Muscle layer of duodenum (tissue), 2 donors: Measurements from ENCODE around the gene PBX2.
"Not testable (repeated sequence)": the region's sequence is repeated elsewhere in the genome, so short reads cannot be mapped to it uniquely, and the experiment has no call there.

Experiments used
- H3K27ac ChIP-seq: one replicate; pipeline ENCODE4 v1.7.0; 2013; ENCODE audit warnings: mild to moderate bottlenecking, low read length
- H3K27me3 ChIP-seq: one replicate; pipeline ENCODE4 v1.7.0; 2013; ENCODE audit warnings: low read depth, mild to moderate bottlenecking, control low read depth, low read length
- H3K36me3 ChIP-seq, 2 donors: one replicate each; pipeline ENCODE4 v1.7.0; 2013; ENCODE audit warnings: low read length in 2 of 2, control low read depth in 1 of 2, mild to moderate bottlenecking in 1 of 2; ENCODE audit not compliant: insufficient read depth in 2 of 2, control insufficient read depth in 1 of 2
- H3K4me1 ChIP-seq, 2 donors: one replicate each; pipeline ENCODE4 v1.7.0; 2013; ENCODE audit warnings: low read length in 2 of 2, mild to moderate bottlenecking in 2 of 2, control low read depth in 1 of 2, moderate library complexity in 1 of 2; ENCODE audit not compliant: insufficient read depth in 2 of 2, control insufficient read depth in 1 of 2
- H3K4me3 ChIP-seq, 2 donors: one replicate each; pipeline ENCODE4 v1.7.0; 2013; ENCODE audit warnings: low read length in 2 of 2, low read depth in 1 of 2, mild to moderate bottlenecking in 1 of 2
- H3K9me3 ChIP-seq, 2 donors: one replicate each; pipeline ENCODE4 v1.7.0; 2013; ENCODE audit warnings: low read length in 2 of 2, control low read depth in 1 of 2, mild to moderate bottlenecking in 1 of 2; ENCODE audit not compliant: control insufficient read depth in 1 of 2
- donor health status: healthy.

PBX2 gene

DNA sequence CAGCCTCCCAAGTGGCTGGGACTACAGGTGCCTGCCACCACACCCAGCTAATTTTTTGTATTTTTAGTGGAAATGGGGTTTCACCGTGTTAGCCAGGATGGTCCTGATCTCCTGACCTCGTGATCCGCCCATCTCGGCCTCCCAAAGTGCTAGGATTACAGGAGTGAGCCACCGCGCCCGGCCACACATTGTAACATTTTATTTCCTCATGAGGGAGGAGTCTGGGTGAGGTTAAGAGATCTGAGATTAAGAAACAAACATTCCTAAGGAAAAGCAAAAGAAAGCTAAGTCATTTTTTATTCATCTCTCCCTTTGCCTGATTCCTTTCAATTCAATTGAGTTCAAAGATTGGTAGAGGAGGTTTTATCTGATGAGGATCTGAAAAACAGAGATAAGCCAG, 45.8 kb downstream of the PBX2 start:
- not testable (repeated sequence) for H3K27ac ChIP-seq, H3K4me3 ChIP-seq, H3K9me3 ChIP-seq, H3K36me3 ChIP-seq, H3K4me1 ChIP-seq, H3K27me3 ChIP-seq

DNA sequence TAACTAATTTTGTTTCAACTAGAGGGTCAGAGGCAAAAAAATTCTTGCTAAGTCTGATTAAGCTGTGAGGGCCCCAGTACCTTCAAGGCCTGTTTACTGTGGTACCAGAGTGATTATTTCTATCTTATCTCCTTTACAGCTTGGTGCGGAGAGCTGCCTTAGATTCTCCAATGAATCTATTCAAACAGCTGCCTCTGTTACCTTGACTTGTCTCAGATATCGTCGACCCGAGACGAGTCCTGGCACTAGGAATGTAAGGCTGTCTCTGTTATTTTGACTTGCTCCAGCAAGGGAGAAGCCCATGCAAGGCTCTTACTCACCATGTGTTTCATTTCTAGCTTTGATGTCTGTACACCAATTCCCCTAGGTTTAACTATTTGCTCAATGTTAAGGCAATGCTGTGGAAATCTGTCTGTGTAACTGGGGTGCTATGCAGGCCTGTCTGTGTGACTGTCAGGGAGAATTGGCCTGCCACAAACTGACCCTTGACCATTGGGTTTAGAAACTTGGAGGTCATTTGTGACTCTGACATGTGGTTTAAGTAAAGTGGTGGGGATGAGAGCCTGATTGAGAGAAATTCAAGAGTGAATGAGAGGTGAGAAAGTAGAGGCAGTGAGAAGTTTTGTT, 49.5 kb downstream of the PBX2 start:
- H3K9me3 ChIP-seq: no peaks in the 10 kb centered on the region
- no peaks in the 10 kb centered on the region for H3K36me3 ChIP-seq
- H3K4me3 ChIP-seq: no peak overlapping the region
- no peak overlapping the region for H3K27ac ChIP-seq
- H3K27me3 ChIP-seq: no peaks in the 10 kb centered on the region
- no peaks in the 10 kb centered on the region for H3K4me1 ChIP-seq

DNA sequence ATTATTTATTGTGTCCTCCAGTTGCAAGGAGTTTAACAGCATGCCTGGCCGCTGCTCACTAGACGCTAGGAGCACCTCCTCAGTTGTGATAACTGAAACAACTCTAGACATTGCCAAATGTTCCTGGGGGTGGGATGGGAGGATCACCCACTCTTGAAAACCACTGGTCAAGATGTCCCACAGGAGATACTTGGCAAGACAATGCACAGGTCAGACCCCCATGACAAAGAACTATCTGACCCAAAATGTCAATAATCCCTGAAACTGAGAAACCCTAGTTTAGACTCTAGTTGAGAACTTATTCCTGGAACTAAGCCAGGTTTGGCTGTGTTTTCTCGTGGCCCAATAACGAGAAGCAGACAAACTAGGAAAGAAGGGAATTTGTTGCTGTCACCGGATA, 50.4 kb downstream of the PBX2 start:
- no peaks in the 10 kb centered on the region for H3K27me3 ChIP-seq
- no peaks in the 10 kb centered on the region for H3K4me1 ChIP-seq
- H3K9me3 ChIP-seq: no peaks in the 10 kb centered on the region
- no peak overlapping the region for H3K4me3 ChIP-seq
- H3K36me3 ChIP-seq: no peaks in the 10 kb centered on the region
- no peak overlapping the region for H3K27ac ChIP-seq

DNA sequence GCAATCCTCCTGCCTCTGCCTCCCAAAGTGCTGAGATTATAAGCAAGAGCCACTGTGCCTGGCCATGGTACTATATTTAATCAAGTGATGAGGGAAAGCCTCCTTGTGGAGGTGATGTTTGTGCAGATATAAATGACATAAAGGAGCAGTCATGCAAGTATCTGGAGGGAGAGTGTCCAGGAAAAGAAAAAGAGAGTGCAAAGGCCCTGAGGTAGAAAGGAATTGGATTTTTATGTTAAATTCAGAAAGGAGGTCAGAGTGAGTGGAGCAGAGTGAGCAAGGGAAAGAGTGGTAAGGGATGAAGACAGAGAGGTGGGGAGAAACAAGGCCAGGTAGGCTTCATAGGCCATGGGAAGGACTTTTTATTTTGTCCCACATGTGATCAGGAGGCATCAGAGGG, 52.5 kb downstream of the PBX2 start:
- Histone ChIP-seq H3K9me3 (no peaks in the 10 kb centered on the region), H3K4me3 (no peak overlapping the region), H3K27me3 (no peaks in the 10 kb centered on the region), H3K27ac (no peak overlapping the region), H3K36me3 (no peaks in the 10 kb centered on the region), H3K4me1 (no peaks in the 10 kb centered on the region)
